Spleen (tissue), 11 donors: Measurements from ENCODE around the gene GSPT1. TPM values are rescaled to one million over a fixed set of nuclear protein-coding genes. Genes with fewer than 3 reads are reported as not detected.
A peak's percentile ranks its signal among the peaks of the same experiment; 100 is the strongest.
"Not testable (repeated sequence)": the region's sequence is repeated elsewhere in the genome, so short reads cannot be mapped to it uniquely, and the experiment has no call there.

ENCODE experiments used
- DNase-seq: peaks from one replicate; pipeline ENCODE4 v3.0.0-alpha.2; 2020
- H3K27ac ChIP-seq, 8 donors: fragments of 200-600 bp; sonication (generic) in 7 of 8; 1 replicate in 4 of 8; 2 replicates in 4 of 8; pipeline versions ENCODE4 v1.5.0 to v1.8.0; 2016 to 2021; ENCODE audit warnings: inconsistent platforms in 4 of 8, mild to moderate bottlenecking in 4 of 8, moderate library complexity in 1 of 8
- H3K27me3 ChIP-seq, 7 donors: fragments of 200-600 bp; sonication (generic) in 6 of 7; replicated peaks in 1 of 7; 1 replicate in 4 of 7; 2 replicates in 3 of 7; pipeline versions ENCODE4 v1.5.0 to v1.8.0; 2016 to 2021; ENCODE audit warnings: inconsistent platforms in 3 of 7, mild to moderate bottlenecking in 1 of 7
- H3K36me3 ChIP-seq, 6 donors: fragments of 200-600 bp; sonication (generic) in 5 of 6; 1 replicate in 4 of 6; 2 replicates in 2 of 6; pipeline versions ENCODE4 v1.5.0 to v1.8.0; 2016 to 2021; ENCODE audit warnings: inconsistent platforms in 2 of 6
- H3K4me1 ChIP-seq, 6 donors: fragments of 200-600 bp; sonication (generic) in 5 of 6; 1 replicate in 3 of 6; 2 replicates in 3 of 6; pipeline versions ENCODE4 v1.5.0 to v1.8.0; 2016 to 2021; ENCODE audit warnings: inconsistent platforms in 3 of 6
- H3K4me3 ChIP-seq, 8 donors: fragments of 200-600 bp; sonication (generic) in 7 of 8; 1 replicate in 4 of 8; 2 replicates in 4 of 8; pipeline versions ENCODE4 v1.5.0 to v1.8.0; 2016 to 2021; ENCODE audit warnings: inconsistent platforms in 4 of 8, mild to moderate bottlenecking in 4 of 8, moderate library complexity in 2 of 8
- H3K9me3 ChIP-seq, 8 donors: fragments of 200-600 bp; sonication (generic) in 7 of 8; 1 replicate in 4 of 8; 2 replicates in 4 of 8; pipeline versions ENCODE4 v1.5.0 to v1.8.0; 2016 to 2021; ENCODE audit warnings: inconsistent platforms in 4 of 8
- POLR2A ChIP-seq, 3 donors: fragments of 450-650 bp; IDR thresholded peaks; one replicate each; pipeline ENCODE4 v1.5.1; 2017; ENCODE audit warnings: antibody characterized with exemption in 3 of 3, mild to moderate bottlenecking in 1 of 3
- POLR2AphosphoS5 ChIP-seq, 3 donors: sonication (generic); formaldehyde crosslinking; IDR thresholded peaks; one replicate each; pipeline ENCODE4 v1.5.1; 2017; ENCODE audit warnings: antibody characterized with exemption in 3 of 3
- WGBS, 5 donors: extraction: QIAGEN DNeasy Blood & Tissue Kit in 3 of 5; methylation state at CpG; one replicate each; pipeline versions ENCODE4 v1.1.5 to v1.1.7; 2013 to 2018; 5-methylcytosine and 5-hydroxymethylcytosine counted together
- intact Hi-C: fragments of 100-400 bp; cut with DNase I; formaldehyde crosslinking; loops from one replicate; pipeline ENCODE4 v1.15.0; 2023; ENCODE audit warnings: low total_unique reads
- polyA plus RNA-seq, 3 donors: library from polyadenylated mRNA; stranded (reverse); fragments of 200-250 nt; gene quantifications; one replicate each; pipeline ENCODE4 v1.2.1, GENCODE V29; 2013
- total RNA-seq, 7 donors: library from RNA; depleted of rRNA in 3 of 7; stranded (reverse); fragments of >200 nt in 3 of 7; fragmentation: NEBNext Ultra II Directional in 4 of 7; extraction: Animal tissue kit (Norgen Biotek cat#: 25700) in 4 of 7; gene quantifications; one replicate each; pipeline versions ENCODE4 v1.1.0 to v1.2.1, GENCODE V29; 2016 to 2021
- TF ChIP-seq, protein P1 (sequence below), 11 experiments: fragments of 200-600 bp in 7 of 11; fragments of 450-650 bp in 4 of 11; sonication (generic) in 4 of 11; IDR thresholded peaks in 8 of 11; conservative IDR thresholded peaks in 3 of 11; 1 replicate in 7 of 11; 2 replicates in 4 of 11; pipeline versions ENCODE4 v1.4.0 to v1.8.0; 2016 to 2021; ENCODE audit warnings: antibody characterized with exemption in 11 of 11, inconsistent platforms in 4 of 11, mild to moderate bottlenecking in 1 of 11
- donor health status: healthy with polysubstance abuse.
- donor health status: DM: no; HTN: no; CAD: no; lungs with moderate emphysema.
- donor health status: DM: no; HTN: no; CAD: no.
- donor health status: Bipolar disorder and iron deficiency.
- donor health status: healthy.
- donor health status: DM: no; HTN: no; CAD: no.
- donor health status: DM: yes; HTN: yes; CAD: no.

The GSPT1 gene
- total and polyA plus RNA-seq, 10 donors, result 17.1 to 123 (median 62.3) TPM

- Histone ChIP-seq H3K36me3 (no peaks in the 10 kb centered on the region), H3K27ac (no peak overlapping the region), H3K9me3 (no peaks in the 10 kb centered on the region), H3K4me1 (peaks cover 0 to 12% (median 0%) of the 10 kb centered on the region in 6 donors), H3K27me3 (no peaks in the 10 kb centered on the region), H3K4me3 (no peak overlapping the region)
- 18 to 26% (median 23%) methylated on average over 4 of the region's 4 CpGs for WGBS, 5 donors
- DNase-seq, result no peak
- no peak for TF ChIP-seq POLR2AphosphoS5 (IDR thresholded peaks at IDR 0.05)
- TF ChIP-seq, protein P1, sequence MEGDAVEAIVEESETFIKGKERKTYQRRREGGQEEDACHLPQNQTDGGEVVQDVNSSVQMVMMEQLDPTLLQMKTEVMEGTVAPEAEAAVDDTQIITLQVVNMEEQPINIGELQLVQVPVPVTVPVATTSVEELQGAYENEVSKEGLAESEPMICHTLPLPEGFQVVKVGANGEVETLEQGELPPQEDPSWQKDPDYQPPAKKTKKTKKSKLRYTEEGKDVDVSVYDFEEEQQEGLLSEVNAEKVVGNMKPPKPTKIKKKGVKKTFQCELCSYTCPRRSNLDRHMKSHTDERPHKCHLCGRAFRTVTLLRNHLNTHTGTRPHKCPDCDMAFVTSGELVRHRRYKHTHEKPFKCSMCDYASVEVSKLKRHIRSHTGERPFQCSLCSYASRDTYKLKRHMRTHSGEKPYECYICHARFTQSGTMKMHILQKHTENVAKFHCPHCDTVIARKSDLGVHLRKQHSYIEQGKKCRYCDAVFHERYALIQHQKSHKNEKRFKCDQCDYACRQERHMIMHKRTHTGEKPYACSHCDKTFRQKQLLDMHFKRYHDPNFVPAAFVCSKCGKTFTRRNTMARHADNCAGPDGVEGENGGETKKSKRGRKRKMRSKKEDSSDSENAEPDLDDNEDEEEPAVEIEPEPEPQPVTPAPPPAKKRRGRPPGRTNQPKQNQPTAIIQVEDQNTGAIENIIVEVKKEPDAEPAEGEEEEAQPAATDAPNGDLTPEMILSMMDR (IDR thresholded peaks at IDR 0.05 in 8 of 11, conservative IDR thresholded peaks at IDR 0.05 in 3 of 11), result peak; percentile 19 to 57 (median 48)
- intact Hi-C loops, result no loop called here
Observed at GRCh38 chr16:11949527-11949926, 33.8 kb upstream of the GSPT1 start.

- 94 to 98% (median 95%) methylated on average over 5 of the region's 5 CpGs for WGBS, 5 donors
- DNase-seq, result no peak
- Histone ChIP-seq H3K4me1 (peaks cover 0 to 12% (median 0%) of the 10 kb centered on the region in 6 donors), H3K4me3 (no peak overlapping the region), H3K9me3 (no peaks in the 10 kb centered on the region), H3K36me3 (no peaks in the 10 kb centered on the region), H3K27ac (no peak overlapping the region), H3K27me3 (no peaks in the 10 kb centered on the region)
- TF ChIP-seq, protein P1 (IDR thresholded peaks at IDR 0.05 in 8 of 11, conservative IDR thresholded peaks at IDR 0.05 in 3 of 11), result no peak
- TF ChIP-seq POLR2AphosphoS5 (IDR thresholded peaks at IDR 0.05) (no peak), POLR2A (IDR thresholded peaks at IDR 0.05) (no peak)
- intact Hi-C loops, result no loop called here
Observed at GRCh38 chr16:11948819-11949218, 33.1 kb upstream of the GSPT1 start.

GRCh38 chr16:11946433-11946832, 30.7 kb upstream of the GSPT1 start:
- H3K4me1 ChIP-seq, result peaks cover 0 to 12% (median 0%) of the 10 kb centered on the region in 6 donors
- H3K36me3 ChIP-seq, result no peaks in the 10 kb centered on the region
- TF ChIP-seq POLR2AphosphoS5 (IDR thresholded peaks at IDR 0.05) (no peak), POLR2A (IDR thresholded peaks at IDR 0.05) (no peak)
- TF ChIP-seq, protein P1 (IDR thresholded peaks at IDR 0.05 in 8 of 11, conservative IDR thresholded peaks at IDR 0.05 in 3 of 11), result no peak
- WGBS, 5 donors, result 83 to 94% (median 88%) methylated on average over 3 of the region's 3 CpGs
- H3K27ac ChIP-seq, result no peak overlapping the region
- H3K27me3 ChIP-seq, result no peaks in the 10 kb centered on the region
- intact Hi-C loops, result no loop called here
- DNase-seq, result no peak
- no peaks in the 10 kb centered on the region for H3K9me3 ChIP-seq
- H3K4me3 ChIP-seq, result no peak overlapping the region

DNA sequence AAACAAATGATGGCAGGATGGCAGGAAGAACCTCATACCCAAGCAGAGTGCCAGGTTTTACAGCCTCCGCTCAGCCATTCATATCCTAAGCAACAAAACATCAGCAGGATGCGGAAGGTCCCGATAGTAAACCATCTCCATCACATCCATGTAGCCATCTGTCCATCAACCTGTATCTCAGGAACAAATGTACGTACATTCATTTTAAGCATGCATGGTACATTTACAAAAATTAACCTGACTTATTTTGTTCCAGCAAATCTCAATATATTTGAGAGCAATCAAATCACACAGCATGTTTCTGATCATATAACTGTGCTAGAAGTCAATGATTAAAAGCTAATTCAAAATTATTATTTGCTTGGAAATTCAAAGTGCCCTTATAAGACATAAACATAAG, 26.2 kb upstream of the GSPT1 start, which contains the start of gene NPIPB2:
Gene NPIPB2, minus strand, starts transcription at position 101 of the 400 bp plus-strand sequence. Its CDS starts 0 bp downstream, at position 101.
- H3K27ac ChIP-seq, H3K9me3 ChIP-seq, H3K36me3 ChIP-seq, H3K4me3 ChIP-seq, DNase-seq, H3K4me1 ChIP-seq, H3K27me3 ChIP-seq, intact Hi-C loops: not testable (repeated sequence)
- 86 to 93% (median 91%) methylated on average over 3 of the region's 4 CpGs for WGBS, 5 donors

GRCh38 chr16:11927350-11927749, 11.6 kb upstream of the GSPT1 start:
- H3K36me3 ChIP-seq, H3K4me1 ChIP-seq, H3K27ac ChIP-seq, intact Hi-C loops, H3K27me3 ChIP-seq, H3K9me3 ChIP-seq, DNase-seq, H3K4me3 ChIP-seq: not testable (repeated sequence)
- WGBS, 5 donors, result 86 to 89% (median 87%) methylated on average over 12 to 13 of the region's 13 CpGs

DNA sequence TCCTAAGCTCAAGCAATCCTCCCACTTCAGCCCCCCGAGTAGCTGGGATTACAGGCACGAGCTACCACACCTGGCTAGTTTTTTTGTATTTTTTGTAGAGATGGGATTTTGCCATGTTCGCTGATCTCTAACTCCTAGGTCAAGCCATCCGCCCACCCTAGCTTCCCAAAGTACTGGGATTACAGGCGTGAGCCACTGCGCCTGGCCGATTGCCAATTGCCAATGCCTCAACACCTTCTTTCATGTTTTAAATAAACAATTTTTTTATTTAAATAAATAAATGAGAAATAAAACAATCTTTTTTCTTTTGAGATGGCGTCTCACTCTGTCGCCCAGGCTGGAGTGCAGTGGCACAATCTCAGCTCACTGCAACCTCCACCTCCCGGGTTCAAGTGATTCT, 8.3 kb upstream of the GSPT1 start:
- intact Hi-C loops, H3K27ac ChIP-seq, H3K4me1 ChIP-seq, H3K9me3 ChIP-seq, H3K4me3 ChIP-seq, H3K36me3 ChIP-seq, H3K27me3 ChIP-seq, DNase-seq: not testable (repeated sequence)
- 89 to 95% (median 92%) methylated on average over 10 of the region's 10 CpGs for WGBS, 5 donors
